H1 (cell line): Measurements from ENCODE around the gene ABCB11. TPM values are rescaled to one million over a fixed set of nuclear protein-coding genes. Genes with fewer than 3 reads are reported as not detected.

Experiments used
- ATF3 ChIP-seq: IDR thresholded peaks from 2 replicates; pipeline ENCODE4 v1.6.1; 2011; ENCODE audit warnings: low read depth, mild to moderate bottlenecking, low read length; ENCODE audit not compliant: insufficient read depth
- RNF2 ChIP-seq: fragments of 200-900, 300-1000 bp; sonication (generic); IDR thresholded peaks from 2 replicates; pipeline ENCODE4 v1.7.1; 2016; ENCODE audit warnings: borderline replicate concordance, low read depth, mild to moderate bottlenecking, antibody characterized with exemption, low read length; ENCODE audit not compliant: poor library complexity, severe bottlenecking; ENCODE audit errors: missing control alignments
- polyA plus RNA-seq, 7 experiments: library from polyadenylated mRNA; depleted of rRNA in 3 of 7; stranded (reverse) in 5 of 7; unstranded in 2 of 7; fragments of >200 nt in 5 of 7; fragments of 200-250 nt in 2 of 7; gene quantifications; 1 replicate in 5 of 7; 2 replicates in 1 of 7; 4 replicates in 1 of 7; pipeline versions ENCODE4 v1.2.1 to v1.2.3, GENCODE V29; 2011 to 2013; ENCODE audit warnings: missing spikeins in 2 of 7, mixed read lengths in 2 of 7
- total RNA-seq: library from RNA; stranded (reverse); fragmentation: NEBNext Ultra II Directional; extraction: Animal tissue kit (Norgen Biotek cat#: 25700); gene quantifications from 2 replicates; pipeline ENCODE4 v1.2.1, GENCODE V29; 2021

The ABCB11 gene
- total and polyA plus RNA-seq, 2 of the 8 experiments (the other 6 are each of a cell fraction or from before 2014, with no cell fraction given), result not detected

- TF ChIP-seq ATF3, result no peak
- TF ChIP-seq RNF2, result no peak
Observed at GRCh38 chr2:169005994-169006393, 25.1 kb downstream of the ABCB11 start (continued).
